Central memory CD4-positive, alpha-beta T cell (primary cell): ENCODE measurements around the gene CACNA1G.

ENCODE experiments used
- DNase-seq: peaks from one replicate; pipeline ENCODE4 v3.0.0; 2022

The CACNA1G gene

GRCh38 chr17:50660042-50660886, 99.7 kb downstream of the CACNA1G start:
- DNase-seq = no peak

GRCh38 chr17:50660887-50661345, 100.4 kb downstream of the CACNA1G start:
- no peak for DNase-seq

- no peak for DNase-seq
Observed at GRCh38 chr17:50661348-50661747, 100.8 kb downstream of the CACNA1G start.

GRCh38 chr17:50661795-50662391, 101.4 kb downstream of the CACNA1G start:
- DNase-seq = no peak

GRCh38 chr17:50662632-50663225, 102.2 kb downstream of the CACNA1G start:
- no peak for DNase-seq

GRCh38 chr17:50663812-50664374, 103.4 kb downstream of the CACNA1G start:
- DNase-seq = no peak

GRCh38 chr17:50664788-50665458, 104.4 kb downstream of the CACNA1G start:
- no peak for DNase-seq

GRCh38 chr17:50665838-50666237, 105.3 kb downstream of the CACNA1G start:
- no peak for DNase-seq

GRCh38 chr17:50666316-50666715, 105.8 kb downstream of the CACNA1G start:
- DNase-seq = no peak

- no peak for DNase-seq
Observed at GRCh38 chr17:50667259-50668024, 106.9 kb downstream of the CACNA1G start.

GRCh38 chr17:50668025-50668837, 107.7 kb downstream of the CACNA1G start:
- no peak for DNase-seq

GRCh38 chr17:50668838-50669581, 108.5 kb downstream of the CACNA1G start:
- no peak for DNase-seq

GRCh38 chr17:50672071-50672470, 111.6 kb downstream of the CACNA1G start:
- no peak for DNase-seq

- DNase-seq = no peak
Observed at GRCh38 chr17:50672831-50673551, 112.5 kb downstream of the CACNA1G start.

GRCh38 chr17:50675190-50675589, 114.7 kb downstream of the CACNA1G start:
- DNase-seq = no peak

- no peak for DNase-seq
Observed at GRCh38 chr17:50675627-50676026, 115.1 kb downstream of the CACNA1G start.

GRCh38 chr17:50676065-50676975, 115.8 kb downstream of the CACNA1G start:
- DNase-seq = no peak
